Measurements from ENCODE around the gene CNOT6L. TPM values are rescaled to one million over a fixed set of nuclear protein-coding genes. Genes with fewer than 3 reads are reported as not detected.

Gene CNOT6L
- polyA plus RNA-seq, 1 donor (not counting 4 experiments of a cell fraction or from before 2014, with no cell fraction given): 12.0 TPM

DNA sequence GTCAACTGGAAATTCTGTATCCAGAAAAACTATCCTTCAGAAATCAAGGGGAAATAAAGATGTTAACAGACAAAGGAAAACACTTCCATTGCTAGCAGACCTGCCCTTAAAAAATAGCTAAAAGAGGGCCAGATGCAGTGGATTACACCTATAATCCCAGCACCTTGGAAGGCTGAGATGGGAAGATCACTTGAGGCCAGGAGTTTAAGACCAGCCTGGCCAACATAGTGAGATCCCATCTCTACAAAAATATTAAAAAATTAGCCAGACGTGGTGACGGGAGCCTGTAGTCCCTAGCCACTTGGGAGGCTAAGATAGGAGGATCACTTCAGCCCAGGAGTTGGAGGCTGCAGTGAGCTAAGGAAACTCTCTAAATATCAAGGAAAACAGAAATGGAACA, 67.4 kb downstream of the CNOT6L start:
- Histone ChIP-seq H3K79me2 (ENCODE audit: control insufficient read depth, insufficient read depth, low read length) (no peaks in the 10 kb centered on the region), H3K9me1 (ENCODE audit: control insufficient read depth, extremely low read depth, insufficient read depth, low read length) (no peaks in the 10 kb centered on the region), H3K4me3 (ENCODE audit: control insufficient read depth in 2 of 3, extremely low read depth in 1 of 3, insufficient read depth in 2 of 3, low read depth in 1 of 3, low read length in 3 of 3) (no peak overlapping the region), H3K9ac (ENCODE audit: control insufficient read depth, extremely low read depth, insufficient read depth, low read length) (no peak overlapping the region), H3K9me3 (ENCODE audit: control insufficient read depth, low read depth, low read length) (no peaks in the 10 kb centered on the region), H3K36me3 (ENCODE audit: control insufficient read depth in 2 of 2, extremely low read depth in 1 of 2, insufficient read depth in 2 of 2, low read length in 2 of 2) (no peaks in the 10 kb centered on the region), H3K4me1 (ENCODE audit: control insufficient read depth, extremely low read depth, insufficient read depth, low read length) (no peaks in the 10 kb centered on the region), H4K20me1 (ENCODE audit: control insufficient read depth, extremely low read depth, insufficient read depth, low read length) (no peaks in the 10 kb centered on the region), H3K27ac (ENCODE audit: control insufficient read depth, insufficient read depth, low read length) (no peak overlapping the region), H3K4me2 (ENCODE audit: control insufficient read depth, extremely low read depth, insufficient read depth, low read depth, low read length) (no peak overlapping the region), H2AFZ (ENCODE audit: control insufficient read depth, low read length) (no peak overlapping the region), H3K27me3 (ENCODE audit: control insufficient read depth, extremely low read depth, insufficient read depth, low read length) (no peaks in the 10 kb centered on the region)
- FAIRE-seq (no peak), DNase-seq (ENCODE audit: low read depth, low spot score) (no peak)
- TF ChIP-seq EZH2 (IDR thresholded peaks at IDR 0.05; ENCODE audit: low read length): no peak
- TF ChIP-seq, protein P1, sequence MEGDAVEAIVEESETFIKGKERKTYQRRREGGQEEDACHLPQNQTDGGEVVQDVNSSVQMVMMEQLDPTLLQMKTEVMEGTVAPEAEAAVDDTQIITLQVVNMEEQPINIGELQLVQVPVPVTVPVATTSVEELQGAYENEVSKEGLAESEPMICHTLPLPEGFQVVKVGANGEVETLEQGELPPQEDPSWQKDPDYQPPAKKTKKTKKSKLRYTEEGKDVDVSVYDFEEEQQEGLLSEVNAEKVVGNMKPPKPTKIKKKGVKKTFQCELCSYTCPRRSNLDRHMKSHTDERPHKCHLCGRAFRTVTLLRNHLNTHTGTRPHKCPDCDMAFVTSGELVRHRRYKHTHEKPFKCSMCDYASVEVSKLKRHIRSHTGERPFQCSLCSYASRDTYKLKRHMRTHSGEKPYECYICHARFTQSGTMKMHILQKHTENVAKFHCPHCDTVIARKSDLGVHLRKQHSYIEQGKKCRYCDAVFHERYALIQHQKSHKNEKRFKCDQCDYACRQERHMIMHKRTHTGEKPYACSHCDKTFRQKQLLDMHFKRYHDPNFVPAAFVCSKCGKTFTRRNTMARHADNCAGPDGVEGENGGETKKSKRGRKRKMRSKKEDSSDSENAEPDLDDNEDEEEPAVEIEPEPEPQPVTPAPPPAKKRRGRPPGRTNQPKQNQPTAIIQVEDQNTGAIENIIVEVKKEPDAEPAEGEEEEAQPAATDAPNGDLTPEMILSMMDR (optimal IDR thresholded peaks at IDR 0.05 in 1 of 3, IDR thresholded peaks at IDR 0.05 in 1 of 3, conservative IDR thresholded peaks at IDR 0.05 in 1 of 3; ENCODE audit: extremely low read depth in 1 of 3, insufficient read depth in 2 of 3, low read length in 3 of 3): no peak
- dilution Hi-C loops (cut with MboI; ENCODE audit: extremely low pct_ligation_motif_present, low sequenced_read_pairs): no loop called here

DNA sequence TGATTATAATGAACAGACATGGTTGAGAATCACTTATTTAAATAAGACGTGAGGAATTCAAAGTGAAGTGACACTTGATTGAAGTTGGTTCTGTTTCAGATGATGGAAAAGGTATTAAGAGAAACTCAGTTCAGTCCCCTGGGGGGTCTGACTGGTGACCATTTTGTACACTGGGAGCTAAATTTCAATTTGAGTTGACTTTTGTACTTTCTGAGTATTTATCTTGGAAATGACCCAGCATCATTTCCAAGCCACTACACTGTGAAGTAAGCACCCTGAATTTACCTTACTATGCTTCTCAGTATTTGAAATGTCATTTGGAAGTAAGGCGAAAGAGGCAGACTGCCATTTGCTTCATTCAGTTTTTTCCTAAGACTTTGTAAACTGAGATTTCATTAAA, 73.4 kb downstream of the CNOT6L start:
- Histone ChIP-seq H3K4me2 (ENCODE audit: control insufficient read depth, extremely low read depth, insufficient read depth, low read depth, low read length) (no peak overlapping the region), H3K4me1 (ENCODE audit: control insufficient read depth, extremely low read depth, insufficient read depth, low read length) (peaks cover 9% of the 10 kb centered on the region), H3K79me2 (ENCODE audit: control insufficient read depth, insufficient read depth, low read length) (no peaks in the 10 kb centered on the region), H3K9ac (ENCODE audit: control insufficient read depth, extremely low read depth, insufficient read depth, low read length) (no peak overlapping the region), H3K9me1 (ENCODE audit: control insufficient read depth, extremely low read depth, insufficient read depth, low read length) (no peaks in the 10 kb centered on the region), H3K36me3 (ENCODE audit: control insufficient read depth in 2 of 2, extremely low read depth in 1 of 2, insufficient read depth in 2 of 2, low read length in 2 of 2) (no peaks in the 10 kb centered on the region), H4K20me1 (ENCODE audit: control insufficient read depth, extremely low read depth, insufficient read depth, low read length) (no peaks in the 10 kb centered on the region), H3K4me3 (ENCODE audit: control insufficient read depth in 2 of 3, extremely low read depth in 1 of 3, insufficient read depth in 2 of 3, low read depth in 1 of 3, low read length in 3 of 3) (no peak overlapping the region), H3K27ac (ENCODE audit: control insufficient read depth, insufficient read depth, low read length) (no peak overlapping the region), H3K9me3 (ENCODE audit: control insufficient read depth, low read depth, low read length) (no peaks in the 10 kb centered on the region), H2AFZ (ENCODE audit: control insufficient read depth, low read length) (no peak overlapping the region), H3K27me3 (ENCODE audit: control insufficient read depth, extremely low read depth, insufficient read depth, low read length) (no peaks in the 10 kb centered on the region)
- no peak for FAIRE-seq
- DNase-seq (ENCODE audit: low read depth, low spot score): no peak
- dilution Hi-C loops (cut with MboI; ENCODE audit: extremely low pct_ligation_motif_present, low sequenced_read_pairs): no loop called here
- no peak for TF ChIP-seq EZH2 (IDR thresholded peaks at IDR 0.05; ENCODE audit: low read length)
- TF ChIP-seq, protein P1 (optimal IDR thresholded peaks at IDR 0.05 in 1 of 3, IDR thresholded peaks at IDR 0.05 in 1 of 3, conservative IDR thresholded peaks at IDR 0.05 in 1 of 3; ENCODE audit: extremely low read depth in 1 of 3, insufficient read depth in 2 of 3, low read length in 3 of 3): no peak

All from keratinocyte (primary cell).